Measurements from ENCODE around the gene NXPH1. TPM values are rescaled to one million over a fixed set of nuclear protein-coding genes. Genes with fewer than 3 reads are reported as not detected.

The NXPH1 gene
- total and polyA plus RNA-seq, 2 donors: 0.14 to 2.0 TPM

DNA sequence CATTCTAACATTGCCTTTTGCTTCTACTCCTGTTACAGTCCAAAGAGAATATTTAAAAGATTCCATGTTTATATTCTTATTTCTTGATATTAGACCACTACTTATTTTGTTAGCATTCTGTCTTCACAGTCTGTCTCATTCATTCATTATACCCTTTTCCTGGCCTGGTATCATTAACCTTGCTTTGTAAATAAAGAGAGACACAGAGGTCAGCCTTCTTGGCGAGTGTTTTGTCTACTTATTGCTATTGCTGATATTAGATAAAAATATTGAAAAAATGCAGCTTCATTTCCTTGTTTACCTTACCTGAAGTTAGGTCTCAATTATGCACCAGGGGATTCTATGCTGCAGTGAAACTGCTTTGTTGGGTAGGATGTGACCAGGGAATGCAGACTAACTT is 179.2 kb downstream of the NXPH1 start:
- 25% methylated on average over 1 of the region's 1 CpG for WGBS
- Histone ChIP-seq H3K4me3 (ENCODE audit: low read depth, low read length) (no peak overlapping the region), H3K27ac (ENCODE audit: low read depth) (no peak overlapping the region), H3K36me3 (ENCODE audit: insufficient read depth) (no peaks in the 10 kb centered on the region), H3K4me1 (ENCODE audit: insufficient read depth) (no peaks in the 10 kb centered on the region)
- no peak for DNase-seq (ENCODE audit: extremely low spot score)

GRCh38 chr7:8613191-8613590 is 179.8 kb downstream of the NXPH1 start:
- Histone ChIP-seq H3K27ac (ENCODE audit: low read depth) (no peak overlapping the region), H3K36me3 (ENCODE audit: insufficient read depth) (no peaks in the 10 kb centered on the region), H3K4me3 (ENCODE audit: low read depth, low read length) (no peak overlapping the region), H3K4me1 (ENCODE audit: insufficient read depth) (no peaks in the 10 kb centered on the region)
- WGBS: 85% methylated on average over 2 of the region's 2 CpGs
- DNase-seq (ENCODE audit: extremely low spot score): no peak

GRCh38 chr7:8615019-8615418 is 181.6 kb downstream of the NXPH1 start:
- no peak for DNase-seq (ENCODE audit: extremely low spot score)
- Histone ChIP-seq H3K36me3 (ENCODE audit: insufficient read depth) (no peaks in the 10 kb centered on the region), H3K4me1 (ENCODE audit: insufficient read depth) (no peaks in the 10 kb centered on the region), H3K4me3 (ENCODE audit: low read depth, low read length) (no peak overlapping the region), H3K27ac (ENCODE audit: low read depth) (no peak overlapping the region)
- WGBS: 55% methylated on average over 5 of the region's 5 CpGs

DNA sequence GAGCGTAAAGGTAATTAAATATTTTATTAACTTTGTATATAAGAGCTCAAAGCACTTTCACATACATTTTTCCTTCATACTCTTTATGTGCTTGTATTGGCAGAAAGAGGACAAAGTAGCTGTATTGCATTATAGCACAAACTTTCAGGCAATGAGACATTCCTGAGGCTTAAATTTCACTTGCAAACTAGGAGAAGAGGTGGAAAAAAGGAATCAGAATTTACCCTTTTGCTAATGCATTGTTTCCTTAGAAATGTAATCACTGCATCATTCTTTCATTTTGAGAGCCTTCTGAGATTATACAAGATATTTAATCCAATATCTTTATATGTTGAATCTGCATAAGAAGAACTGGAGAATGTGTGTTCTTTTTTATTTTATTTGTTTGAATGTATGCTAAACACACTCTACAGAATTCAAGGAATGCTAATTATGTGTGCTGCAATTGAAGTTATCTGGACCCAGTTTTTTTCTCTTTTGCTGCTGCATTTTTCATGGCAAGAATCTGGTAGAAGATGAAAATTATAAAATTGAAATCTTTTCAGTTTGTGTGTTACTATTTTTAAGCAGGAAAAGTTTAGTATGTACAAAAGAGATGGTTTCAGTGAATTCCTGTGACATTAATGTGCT is 185.1 kb downstream of the NXPH1 start:
- no peak for DNase-seq (ENCODE audit: extremely low spot score)
- 81% methylated on average over 1 of the region's 1 CpG for WGBS
- no peaks in the 10 kb centered on the region for H3K4me1 ChIP-seq (ENCODE audit: insufficient read depth)

DNA sequence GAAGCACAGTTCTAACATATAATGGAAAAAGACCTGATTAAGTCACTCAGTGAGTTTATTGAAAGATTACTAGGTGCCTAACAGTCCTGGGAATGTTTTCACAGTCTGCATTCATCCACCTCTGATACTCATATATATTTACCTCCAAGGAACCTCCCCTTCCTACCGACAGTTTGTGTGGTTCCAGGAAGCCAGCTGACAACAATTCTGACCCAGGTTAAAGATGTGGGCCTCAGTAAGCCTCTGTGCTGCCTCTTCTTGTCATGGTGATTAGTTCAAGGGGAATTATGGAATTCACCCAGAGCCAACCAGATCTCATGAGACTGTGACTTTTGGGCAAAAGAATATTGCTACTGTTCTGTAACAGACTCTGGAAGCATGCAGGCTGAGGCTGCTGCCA is 186.8 kb downstream of the NXPH1 start:
- no peak overlapping the region for H3K4me3 ChIP-seq (ENCODE audit: low read depth, low read length)
- H3K4me1 ChIP-seq (ENCODE audit: insufficient read depth): no peaks in the 10 kb centered on the region
- WGBS: 14% methylated on average over 1 of the region's 1 CpG
- no peaks in the 10 kb centered on the region for H3K36me3 ChIP-seq (ENCODE audit: insufficient read depth)
- no peak for DNase-seq (ENCODE audit: extremely low spot score)
- H3K27ac ChIP-seq (ENCODE audit: low read depth): no peak overlapping the region

More for the DNA sequence above, 185.1 kb downstream of the NXPH1 start:
- H3K27ac ChIP-seq (ENCODE audit: low read depth): no peak overlapping the region
- no peaks in the 10 kb centered on the region for H3K36me3 ChIP-seq (ENCODE audit: insufficient read depth)
- no peak overlapping the region for H3K4me3 ChIP-seq (ENCODE audit: low read depth, low read length)

DNA sequence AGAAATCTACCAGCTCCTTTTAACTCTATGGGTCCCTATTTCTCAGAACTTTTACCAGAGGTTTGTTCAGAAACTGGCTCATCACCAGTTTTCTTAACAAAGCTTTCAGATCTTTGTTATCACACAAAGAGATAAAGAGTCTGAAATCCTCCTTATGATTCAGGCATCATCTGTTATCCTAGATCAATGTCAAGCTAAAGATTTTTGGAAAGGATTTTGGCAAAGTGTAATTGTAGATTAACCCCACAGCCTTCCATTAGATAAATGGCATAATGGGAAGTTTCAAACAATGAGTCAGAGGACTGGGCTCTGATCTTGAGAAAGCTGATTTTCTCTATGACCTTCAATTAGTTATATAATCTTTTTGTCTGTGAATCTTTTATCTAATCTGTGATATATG is 192.2 kb downstream of the NXPH1 start:
- no peaks in the 10 kb centered on the region for H3K4me1 ChIP-seq (ENCODE audit: insufficient read depth)
- no peaks in the 10 kb centered on the region for H3K36me3 ChIP-seq (ENCODE audit: insufficient read depth)
- H3K4me3 ChIP-seq (ENCODE audit: low read depth, low read length): no peak overlapping the region
- H3K27ac ChIP-seq (ENCODE audit: low read depth): no peak overlapping the region
- DNase-seq (ENCODE audit: extremely low spot score): no peak

DNA sequence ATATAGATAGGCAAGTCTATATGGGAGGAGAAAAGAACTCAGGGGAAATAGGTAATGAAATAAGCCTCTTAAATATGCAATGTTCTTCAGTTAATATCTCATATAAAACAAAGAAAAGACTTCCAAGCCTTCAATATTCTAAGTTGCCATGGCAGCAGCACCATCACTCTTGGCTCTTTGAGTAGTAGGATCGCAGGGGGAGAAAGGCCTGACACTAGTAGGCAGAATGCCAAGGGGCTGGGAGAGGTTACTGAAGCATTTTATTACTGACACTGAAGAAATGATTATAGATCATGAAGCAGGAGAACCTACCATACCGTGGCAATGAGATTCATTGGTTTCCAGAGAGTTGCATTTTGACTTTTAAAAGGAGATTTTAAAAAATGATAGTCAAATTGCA is 193.9 kb downstream of the NXPH1 start:
- Histone ChIP-seq H3K36me3 (ENCODE audit: insufficient read depth) (no peaks in the 10 kb centered on the region), H3K27ac (ENCODE audit: low read depth) (no peak overlapping the region), H3K4me3 (ENCODE audit: low read depth, low read length) (no peak overlapping the region), H3K4me1 (ENCODE audit: insufficient read depth) (no peaks in the 10 kb centered on the region)
- WGBS: 61% methylated on average over 2 of the region's 2 CpGs
- DNase-seq (ENCODE audit: extremely low spot score): no peak

GRCh38 chr7:8628656-8629055 is 195.2 kb downstream of the NXPH1 start:
- no peak for DNase-seq (ENCODE audit: extremely low spot score)
- H3K36me3 ChIP-seq (ENCODE audit: insufficient read depth): no peaks in the 10 kb centered on the region
- H3K4me3 ChIP-seq (ENCODE audit: low read depth, low read length): no peak overlapping the region
- no peak overlapping the region for H3K27ac ChIP-seq (ENCODE audit: low read depth)
- H3K4me1 ChIP-seq (ENCODE audit: insufficient read depth): no peaks in the 10 kb centered on the region
- WGBS: 79% methylated on average over 7 of the region's 7 CpGs

DNA sequence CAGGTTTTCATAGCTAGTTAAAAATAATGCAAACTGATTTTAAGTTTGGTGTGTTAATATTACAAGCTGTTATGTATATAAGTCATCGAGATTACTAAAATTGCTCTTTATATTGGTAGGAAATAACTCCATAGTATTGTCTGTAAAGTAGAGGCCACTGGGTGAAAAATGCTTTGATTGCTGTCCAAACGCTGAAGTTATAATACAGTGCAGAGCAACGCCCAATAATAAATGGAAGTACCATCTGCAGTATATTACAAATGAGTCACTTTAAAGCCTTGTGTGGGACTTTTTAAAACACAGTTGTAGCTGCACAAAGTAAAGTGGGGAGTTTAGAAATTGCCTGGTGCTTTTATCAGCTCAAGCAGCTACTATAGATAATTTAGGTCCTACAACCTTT is 196.1 kb downstream of the NXPH1 start:
- no peak for DNase-seq (ENCODE audit: extremely low spot score)

DNA sequence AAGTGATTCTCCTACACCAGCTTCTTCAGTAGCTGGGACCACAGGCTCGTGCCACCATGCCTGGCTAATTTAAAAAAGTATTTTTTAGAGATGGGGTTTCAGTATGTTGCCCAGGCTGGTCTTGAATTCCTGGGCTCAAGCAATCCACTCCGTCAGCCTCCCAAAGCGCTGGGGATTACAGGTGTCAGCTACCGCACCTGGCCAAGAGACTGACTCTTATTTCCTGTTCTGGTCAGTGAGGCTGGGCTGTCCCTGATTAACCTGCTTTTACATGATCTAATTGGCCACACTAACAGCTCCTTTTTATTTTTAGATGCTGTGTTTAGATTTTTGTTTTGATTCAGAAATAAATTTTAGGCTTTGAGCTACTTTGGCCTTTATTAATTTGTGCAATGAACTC is 203.9 kb downstream of the NXPH1 start:
- WGBS: 77% methylated on average over 4 of the region's 4 CpGs

More for the DNA sequence above, 196.1 kb downstream of the NXPH1 start:
- H3K4me1 ChIP-seq (ENCODE audit: insufficient read depth): no peaks in the 10 kb centered on the region
- no peak overlapping the region for H3K4me3 ChIP-seq (ENCODE audit: low read depth, low read length)
- H3K27ac ChIP-seq (ENCODE audit: low read depth): no peak overlapping the region
- no peaks in the 10 kb centered on the region for H3K36me3 ChIP-seq (ENCODE audit: insufficient read depth)
- 20% methylated on average over 3 of the region's 3 CpGs for WGBS

DNA sequence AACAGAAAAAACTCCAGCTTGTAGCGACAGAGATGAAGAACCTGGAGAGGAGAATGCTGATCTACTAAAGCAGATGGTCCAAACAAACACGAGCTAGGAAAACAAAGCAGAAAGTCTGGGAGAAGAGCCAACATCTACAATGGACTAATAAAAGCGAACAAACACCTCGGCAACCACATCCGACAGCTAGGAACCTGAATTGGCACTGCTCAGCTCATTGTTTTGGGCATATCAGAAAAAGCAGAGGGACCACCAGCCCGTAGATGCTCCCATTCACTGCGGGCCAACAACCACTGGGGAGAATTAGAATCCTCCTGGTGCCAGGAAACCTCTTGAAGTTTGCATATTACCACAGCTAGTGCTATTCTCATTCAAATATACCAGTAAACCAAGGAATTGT is 204.7 kb downstream of the NXPH1 start:
- Histone ChIP-seq H3K4me1 (ENCODE audit: insufficient read depth) (no peaks in the 10 kb centered on the region), H3K36me3 (ENCODE audit: insufficient read depth) (no peaks in the 10 kb centered on the region), H3K4me3 (ENCODE audit: low read depth, low read length) (no peak overlapping the region), H3K27ac (ENCODE audit: low read depth) (no peak overlapping the region)
- WGBS: 45% methylated on average over 7 of the region's 7 CpGs
- no peak for DNase-seq (ENCODE audit: extremely low spot score)

More for the DNA sequence above, 203.9 kb downstream of the NXPH1 start:
- DNase-seq (ENCODE audit: extremely low spot score): no peak
- H3K4me1 ChIP-seq (ENCODE audit: insufficient read depth): no peaks in the 10 kb centered on the region
- no peak overlapping the region for H3K27ac ChIP-seq (ENCODE audit: low read depth)
- no peak overlapping the region for H3K4me3 ChIP-seq (ENCODE audit: low read depth, low read length)
- no peaks in the 10 kb centered on the region for H3K36me3 ChIP-seq (ENCODE audit: insufficient read depth)

GRCh38 chr7:8639668-8640067 is 206.3 kb downstream of the NXPH1 start:
- no peaks in the 10 kb centered on the region for H3K4me1 ChIP-seq (ENCODE audit: insufficient read depth)

GRCh38 chr7:8640671-8641070 is 207.3 kb downstream of the NXPH1 start:
- DNase-seq (ENCODE audit: extremely low spot score): no peak
- 53% methylated on average over 1 of the region's 1 CpG for WGBS
- Histone ChIP-seq H3K27ac (ENCODE audit: low read depth) (no peak overlapping the region), H3K4me3 (ENCODE audit: low read depth, low read length) (no peak overlapping the region), H3K36me3 (ENCODE audit: insufficient read depth) (no peaks in the 10 kb centered on the region), H3K4me1 (ENCODE audit: insufficient read depth) (no peaks in the 10 kb centered on the region)

More at GRCh38 chr7:8639668-8640067, 206.3 kb downstream of the NXPH1 start:
- no peak overlapping the region for H3K27ac ChIP-seq (ENCODE audit: low read depth)
- 83% methylated on average over 5 of the region's 5 CpGs for WGBS
- DNase-seq (ENCODE audit: extremely low spot score): no peak
- no peak overlapping the region for H3K4me3 ChIP-seq (ENCODE audit: low read depth, low read length)
- H3K36me3 ChIP-seq (ENCODE audit: insufficient read depth): no peaks in the 10 kb centered on the region

GRCh38 chr7:8668627-8669500 is 235.5 kb downstream of the NXPH1 start:
- Histone ChIP-seq H3K4me3 (ENCODE audit: low read depth, low read length) (no peak overlapping the region), H3K27ac (ENCODE audit: low read depth) (no peak overlapping the region), H3K4me1 (ENCODE audit: insufficient read depth) (no peaks in the 10 kb centered on the region), H3K36me3 (ENCODE audit: insufficient read depth) (no peaks in the 10 kb centered on the region)
- no peak for DNase-seq (ENCODE audit: extremely low spot score)
- WGBS: 77% methylated on average over 6 of the region's 6 CpGs
